ENCODE results near the gene ZNF473. TPM values are rescaled to one million over a fixed set of nuclear protein-coding genes. Genes with fewer than 3 reads are reported as not detected.
"Not testable (repeated sequence)": the region's sequence is repeated elsewhere in the genome, so short reads cannot be mapped to it uniquely, and the experiment has no call there.

Gene ZNF473
- total RNA-seq, 5 donors from 2014 or later (not counting 1 experiment from before 2014, with no cell fraction given) = 6.0 to 13.9 (median 10.4) TPM

GRCh38 chr19:50050406-50051227 is 24.8 kb downstream of the ZNF473 start:
- peak overlapping the region; percentile 87 to 90 for H3K27ac Mint-ChIP-seq
- CTCF ChIA-PET = interaction anchor here (0.6 to 1.2 kb wide), 3 partner anchors 86 to 299 kb away, joined by 3 to 7 read pairs (median 5); no protein-coding TSS in a partner anchor

DNA sequence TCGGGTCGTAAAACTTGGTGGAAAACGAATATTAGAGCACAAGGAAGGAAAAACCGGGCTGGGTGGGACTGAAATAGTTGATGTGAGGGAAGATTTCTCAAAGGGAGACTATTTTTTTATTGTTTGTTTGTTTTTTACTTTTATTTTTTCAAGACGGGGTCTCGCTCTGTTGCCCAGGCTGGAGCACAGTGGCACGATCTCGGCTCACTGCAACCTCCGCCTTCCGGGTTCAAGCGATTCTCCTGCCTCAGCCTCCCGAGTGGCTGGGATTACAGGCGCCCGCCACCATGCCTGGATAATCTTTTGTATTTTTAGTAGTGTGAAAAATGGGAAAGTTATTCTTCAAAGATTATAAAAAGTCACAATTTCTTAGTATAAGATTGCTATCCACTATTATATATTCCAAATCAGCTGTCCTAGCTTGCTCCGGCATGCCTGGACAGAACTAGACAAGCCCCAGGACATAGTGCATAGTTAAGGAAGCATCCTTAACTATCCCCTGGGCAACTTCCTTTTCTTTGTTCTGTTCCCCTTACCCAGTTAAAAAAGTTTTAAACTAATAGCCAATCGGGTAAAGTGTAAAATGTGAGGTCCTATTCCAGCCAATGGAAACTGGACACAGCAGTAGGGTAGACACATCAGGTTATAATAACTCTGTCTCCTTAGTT is 25.6 kb downstream of the ZNF473 start:
- POLR2A ChIA-PET; H3K9me3 ChIP-seq; H3K36me3 ChIP-seq (ENCODE audit: control insufficient read depth in 2 of 2, extremely low read depth in 1 of 2, insufficient read depth in 1 of 2, low read length in 1 of 2); H3K9me3 Mint-ChIP-seq; ATAC-seq (replicated peaks in 1 of 4); DNase-seq; H3K27me3 ChIP-seq (replicated peaks in 1 of 2; ENCODE audit: control insufficient read depth in 2 of 2, extremely low read depth in 1 of 2, insufficient read depth in 2 of 2, low read length in 1 of 2); H3K27me3 Mint-ChIP-seq: not testable (repeated sequence)
- CTCF ChIA-PET = interaction anchor here (0.6 to 1.2 kb wide), 4 partner anchors 85 to 113 kb away, joined by 3 to 5 read pairs (median 3); no protein-coding TSS in a partner anchor
- Mint-ChIP-seq H3K4me3 (peak overlapping the region; percentile 89 to 93 (median 91)), H3K27ac (peak overlapping the region; percentile 87 to 90), H3K36me3 (peaks cover 11% of the 10 kb centered on the region), H3K4me1 (peaks cover 14 to 15% (median 14%) of the 10 kb centered on the region in 3 donors)
- Histone ChIP-seq H3K27ac (ENCODE audit: low read length) (peak overlapping the region; percentile 90), H3K4me1 (ENCODE audit: control insufficient read depth in 1 of 2, extremely low read depth in 1 of 2, insufficient read depth in 2 of 2, low read length in 2 of 2) (peaks cover 0 to 17% of the 10 kb centered on the region in 2 experiments), H3K4me3 (ENCODE audit: control insufficient read depth in 1 of 2, extremely low read depth in 1 of 2, low read length in 1 of 2) (peak overlapping the region; percentile 60 to 77)
- WGBS (ENCODE audit: insufficient coverage) = 39% methylated on average over 7 of the region's 16 CpGs

More at GRCh38 chr19:50050406-50051227, 24.8 kb downstream of the ZNF473 start:
- H3K4me1 ChIP-seq (ENCODE audit: control insufficient read depth in 1 of 2, extremely low read depth in 1 of 2, insufficient read depth in 2 of 2, low read length in 2 of 2) = peaks cover 0 to 17% of the 10 kb centered on the region in 2 experiments
- H3K27me3 Mint-ChIP-seq = peaks cover under 1 to 4% of the 10 kb centered on the region in 2 donors
- peaks cover 3% of the 10 kb centered on the region for H3K9me3 ChIP-seq
- H3K27ac ChIP-seq (ENCODE audit: low read length) = peak overlapping the region; percentile 90
- DNase-seq (peak; percentile 38 to 90 (median 77)), ATAC-seq (replicated peaks in 1 of 4) (peak; percentile 85 to 90 (median 88))
- peak overlapping the region; percentile 89 to 93 (median 91) for H3K4me3 Mint-ChIP-seq
- H3K36me3 ChIP-seq (ENCODE audit: control insufficient read depth in 2 of 2, extremely low read depth in 1 of 2, insufficient read depth in 1 of 2, low read length in 1 of 2) = peaks cover 0 to 10% of the 10 kb centered on the region in 2 donors
- peaks cover 0 to 6% of the 10 kb centered on the region in 2 experiments for H3K27me3 ChIP-seq (replicated peaks in 1 of 2; ENCODE audit: control insufficient read depth in 2 of 2, extremely low read depth in 1 of 2, insufficient read depth in 2 of 2, low read length in 1 of 2)
- POLR2A ChIA-PET = interaction anchor here in 1 of 2 donors (0.6 kb wide), 1 partner anchor 171 kb away, joined by 10 read pairs; no protein-coding TSS in a partner anchor
- H3K9me3 Mint-ChIP-seq = peaks cover 0 to 4% (median 3%) of the 10 kb centered on the region in 3 donors
- peaks cover 19% of the 10 kb centered on the region for H3K36me3 Mint-ChIP-seq
- WGBS (ENCODE audit: insufficient coverage) = 4% methylated on average over 40 of the region's 52 CpGs
- peak overlapping the region; percentile 60 to 77 for H3K4me3 ChIP-seq (ENCODE audit: control insufficient read depth in 1 of 2, extremely low read depth in 1 of 2, low read length in 1 of 2)
- H3K4me1 Mint-ChIP-seq = peaks cover 14 to 15% (median 14%) of the 10 kb centered on the region in 3 donors

DNA sequence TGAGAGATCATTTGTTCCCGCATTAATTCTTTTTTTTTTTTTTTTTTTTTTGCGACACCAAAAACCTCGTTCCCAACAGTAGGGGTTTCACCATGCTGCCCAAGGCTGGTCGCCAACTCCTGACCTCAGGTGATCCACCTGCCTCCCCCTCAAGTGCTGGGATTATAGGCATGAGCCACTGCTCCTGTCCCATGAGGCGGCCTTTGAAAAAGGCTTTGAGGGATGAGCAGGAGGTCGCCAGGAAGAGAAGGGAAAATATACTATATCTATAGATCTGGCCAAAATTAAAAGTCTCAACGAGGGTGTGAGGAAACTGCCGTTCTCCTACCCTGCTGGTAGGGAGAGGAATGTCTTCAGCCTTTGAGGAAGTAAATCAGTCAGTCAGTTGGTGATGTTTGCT is 26.2 kb downstream of the ZNF473 start:
- Histone ChIP-seq H3K27me3 (replicated peaks in 1 of 2; ENCODE audit: control insufficient read depth in 2 of 2, extremely low read depth in 1 of 2, insufficient read depth in 2 of 2, low read length in 1 of 2) (peaks cover 0 to 10% of the 10 kb centered on the region in 2 experiments), H3K27ac (ENCODE audit: low read length) (no peak overlapping the region), H3K4me3 (ENCODE audit: control insufficient read depth in 1 of 2, extremely low read depth in 1 of 2, low read length in 1 of 2) (no peak overlapping the region), H3K9me3 (no peaks in the 10 kb centered on the region), H3K4me1 (ENCODE audit: control insufficient read depth in 1 of 2, extremely low read depth in 1 of 2, insufficient read depth in 2 of 2, low read length in 2 of 2) (peaks cover 0 to 17% of the 10 kb centered on the region in 2 experiments), H3K36me3 (ENCODE audit: control insufficient read depth in 2 of 2, extremely low read depth in 1 of 2, insufficient read depth in 1 of 2, low read length in 1 of 2) (no peaks in the 10 kb centered on the region)
- 80% methylated on average over 3 of the region's 8 CpGs for WGBS (ENCODE audit: insufficient coverage)
- DNase-seq = no peak
- H3K9me3 Mint-ChIP-seq = no peaks in the 10 kb centered on the region
- H3K4me1 Mint-ChIP-seq = peaks cover 14 to 15% (median 14%) of the 10 kb centered on the region in 3 donors
- no peak overlapping the region for H3K27ac Mint-ChIP-seq
- peaks cover 7% of the 10 kb centered on the region for H3K36me3 Mint-ChIP-seq
- H3K27me3 Mint-ChIP-seq = peaks cover 3 to 4% of the 10 kb centered on the region in 2 donors
- ChIA-PET POLR2A (no interaction called here), CTCF (interaction anchor here (0.6 to 1.2 kb wide), 3 partner anchors 90 to 114 kb away, joined by 3 to 5 read pairs (median 3); no protein-coding TSS in a partner anchor)
- ATAC-seq (replicated peaks in 1 of 4) = no peak
- peak overlapping the region in 1 of 3 donors; percentile 91 for H3K4me3 Mint-ChIP-seq

DNA sequence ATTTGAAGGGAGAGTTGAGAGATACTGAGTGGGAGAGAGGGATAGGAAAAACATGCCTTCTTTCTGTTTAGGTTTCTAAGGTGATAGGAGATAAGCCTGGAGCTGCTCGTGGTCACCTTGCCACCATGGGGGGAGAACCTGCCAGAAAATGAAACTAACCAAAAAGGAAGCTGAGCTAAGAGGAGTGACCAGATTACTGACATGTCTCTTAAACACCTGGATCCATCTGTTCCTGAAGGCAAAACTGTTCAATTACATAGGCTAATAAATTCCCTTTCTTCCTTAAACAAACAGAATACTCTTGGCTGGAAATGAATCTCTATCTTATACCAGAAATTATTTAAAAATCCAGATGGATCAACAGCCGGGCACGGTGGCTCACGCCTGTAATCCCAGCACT is 27.3 kb downstream of the ZNF473 start:
- peaks cover 0 to 13% of the 10 kb centered on the region in 2 experiments for H3K27me3 ChIP-seq (replicated peaks in 1 of 2; ENCODE audit: control insufficient read depth in 2 of 2, extremely low read depth in 1 of 2, insufficient read depth in 2 of 2, low read length in 1 of 2)
- 20% methylated on average over 1 of the region's 4 CpGs for WGBS (ENCODE audit: insufficient coverage)
- CTCF ChIA-PET = no interaction called here
- no peaks in the 10 kb centered on the region for H3K36me3 Mint-ChIP-seq
- peaks cover 3 to 4% of the 10 kb centered on the region in 2 donors for H3K27me3 Mint-ChIP-seq
- H3K36me3 ChIP-seq (ENCODE audit: control insufficient read depth in 2 of 2, extremely low read depth in 1 of 2, insufficient read depth in 1 of 2, low read length in 1 of 2) = no peaks in the 10 kb centered on the region
- no peak overlapping the region for H3K27ac Mint-ChIP-seq
- ATAC-seq (replicated peaks in 1 of 4) = no peak
- H3K9me3 ChIP-seq = no peaks in the 10 kb centered on the region
- no peak for DNase-seq
- peaks cover 14 to 15% (median 14%) of the 10 kb centered on the region in 3 donors for H3K4me1 Mint-ChIP-seq
- no peak overlapping the region for H3K4me3 Mint-ChIP-seq
- H3K4me3 ChIP-seq (ENCODE audit: control insufficient read depth in 1 of 2, extremely low read depth in 1 of 2, low read length in 1 of 2) = no peak overlapping the region
- peaks cover 0 to 17% of the 10 kb centered on the region in 2 experiments for H3K4me1 ChIP-seq (ENCODE audit: control insufficient read depth in 1 of 2, extremely low read depth in 1 of 2, insufficient read depth in 2 of 2, low read length in 2 of 2)
- no peaks in the 10 kb centered on the region for H3K9me3 Mint-ChIP-seq
- H3K27ac ChIP-seq (ENCODE audit: low read length) = no peak overlapping the region
- POLR2A ChIA-PET = no interaction called here

GRCh38 chr19:50058425-50058824 is 32.6 kb downstream of the ZNF473 start:
- H3K27me3 Mint-ChIP-seq = peaks cover under 1 to 3% of the 10 kb centered on the region in 2 donors
- no peaks in the 10 kb centered on the region for H3K4me1 Mint-ChIP-seq
- H3K27ac Mint-ChIP-seq = no peak overlapping the region
- no peak overlapping the region for H3K4me3 Mint-ChIP-seq
- Histone ChIP-seq H3K4me1 (ENCODE audit: control insufficient read depth in 1 of 2, extremely low read depth in 1 of 2, insufficient read depth in 2 of 2, low read length in 2 of 2) (no peaks in the 10 kb centered on the region), H3K27ac (ENCODE audit: low read length) (no peak overlapping the region), H3K27me3 (replicated peaks in 1 of 2; ENCODE audit: control insufficient read depth in 2 of 2, extremely low read depth in 1 of 2, insufficient read depth in 2 of 2, low read length in 1 of 2) (peaks cover 0 to 21% of the 10 kb centered on the region in 2 experiments), H3K4me3 (ENCODE audit: control insufficient read depth in 1 of 2, extremely low read depth in 1 of 2, low read length in 1 of 2) (no peak overlapping the region), H3K36me3 (ENCODE audit: control insufficient read depth in 2 of 2, extremely low read depth in 1 of 2, insufficient read depth in 1 of 2, low read length in 1 of 2) (no peaks in the 10 kb centered on the region), H3K9me3 (peaks cover 3% of the 10 kb centered on the region)
- H3K36me3 Mint-ChIP-seq = peaks cover 11% of the 10 kb centered on the region
- no CpG with 5 or more reads among the region's 2 CpGs for WGBS (ENCODE audit: insufficient coverage)
- no peak for DNase-seq
- CTCF ChIA-PET = interaction anchor here in 1 of 2 donors (0.5 kb wide), 1 partner anchor 866 kb away, joined by 3 read pairs; no protein-coding TSS in a partner anchor
- H3K9me3 Mint-ChIP-seq = peaks cover 0 to 13% (median 12%) of the 10 kb centered on the region in 3 donors
- POLR2A ChIA-PET = no interaction called here
- ATAC-seq (replicated peaks in 1 of 4) = no peak

GRCh38 chr19:50059045-50059444 is 33.2 kb downstream of the ZNF473 start:
- H3K36me3 Mint-ChIP-seq = peaks cover 11% of the 10 kb centered on the region
- POLR2A ChIA-PET = no interaction called here
- peaks cover 3% of the 10 kb centered on the region for H3K9me3 ChIP-seq
- no peak overlapping the region for H3K27ac Mint-ChIP-seq
- H3K4me3 Mint-ChIP-seq = no peak overlapping the region
- H3K4me1 Mint-ChIP-seq = no peaks in the 10 kb centered on the region
- ATAC-seq (replicated peaks in 1 of 4) (no peak), DNase-seq (no peak)
- H3K9me3 Mint-ChIP-seq = peaks cover 0 to 13% (median 12%) of the 10 kb centered on the region in 3 donors
- peaks cover 0 to 23% of the 10 kb centered on the region in 2 experiments for H3K27me3 ChIP-seq (replicated peaks in 1 of 2; ENCODE audit: control insufficient read depth in 2 of 2, extremely low read depth in 1 of 2, insufficient read depth in 2 of 2, low read length in 1 of 2)
- peaks cover 2 to 3% of the 10 kb centered on the region in 2 donors for H3K27me3 Mint-ChIP-seq
- CTCF ChIA-PET = no interaction called here
- no peaks in the 10 kb centered on the region for H3K36me3 ChIP-seq (ENCODE audit: control insufficient read depth in 2 of 2, extremely low read depth in 1 of 2, insufficient read depth in 1 of 2, low read length in 1 of 2)
- H3K27ac ChIP-seq (ENCODE audit: low read length) = no peak overlapping the region
- H3K4me3 ChIP-seq (ENCODE audit: control insufficient read depth in 1 of 2, extremely low read depth in 1 of 2, low read length in 1 of 2) = peak overlapping the region in 1 of 2 donors; percentile 46
- H3K4me1 ChIP-seq (ENCODE audit: control insufficient read depth in 1 of 2, extremely low read depth in 1 of 2, insufficient read depth in 2 of 2, low read length in 2 of 2) = no peaks in the 10 kb centered on the region
- no CpG with 5 or more reads among the region's 6 CpGs for WGBS (ENCODE audit: insufficient coverage)

All from T-cell (primary cell).